HG03064 (cell line): ENCODE measurements around the gene EPC1.

Experiments used
- ATAC-seq: cut with Tn5 transposase; IDR thresholded peaks from one replicate; pipeline ENCODE4 v1.9.1; 2021; ENCODE audit warnings: low read depth; ENCODE audit not compliant: unreplicated experiment

EPC1 gene

DNA sequence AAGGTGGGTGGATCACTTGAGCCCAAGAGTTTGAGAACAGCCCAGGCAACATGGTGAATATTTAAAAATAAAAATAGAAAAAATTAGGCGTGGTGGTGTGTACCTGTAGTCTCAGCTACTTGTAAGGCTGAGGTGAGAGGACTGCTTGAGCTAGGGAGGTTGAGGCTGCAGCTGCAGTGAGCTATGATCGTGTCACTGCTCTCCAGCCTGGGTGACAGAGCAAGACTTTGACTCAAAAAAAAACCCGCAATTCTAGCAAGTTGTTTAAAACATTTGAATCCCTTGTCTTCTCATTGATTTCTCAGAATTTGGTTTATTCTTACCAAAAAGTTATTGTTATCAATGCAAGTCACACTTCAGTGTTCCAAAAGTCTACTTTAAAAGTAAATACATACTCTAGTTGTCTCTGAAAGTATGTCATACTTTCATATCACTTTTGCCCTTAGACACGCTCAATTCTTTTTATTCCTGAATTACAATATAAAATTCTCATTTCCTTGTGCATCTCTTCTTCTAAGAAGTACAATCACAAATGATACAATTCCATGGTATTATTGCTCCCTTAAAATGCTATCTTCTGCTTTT is 6.3 kb downstream of the EPC1 start:
- ATAC-seq: no peak

DNA sequence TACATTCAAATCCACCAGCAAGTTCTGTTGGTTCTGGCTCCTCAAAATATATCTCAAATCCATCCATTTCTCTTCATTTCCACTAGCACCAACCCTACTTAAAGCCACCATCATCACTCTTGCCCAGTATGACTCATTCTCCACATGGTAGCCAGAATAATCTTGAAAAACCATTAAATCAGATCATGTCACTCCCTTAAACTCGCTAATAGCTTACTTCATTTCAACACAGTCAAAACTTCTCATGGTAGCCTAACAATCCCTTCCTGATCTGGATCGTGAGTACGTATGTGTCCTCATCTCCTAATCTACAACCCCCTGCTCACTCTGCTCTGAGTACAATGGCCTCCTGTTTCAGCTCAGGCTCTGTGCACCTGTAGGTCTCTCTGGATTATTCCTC is 8.7 kb downstream of the EPC1 start:
- ATAC-seq: no peak

DNA sequence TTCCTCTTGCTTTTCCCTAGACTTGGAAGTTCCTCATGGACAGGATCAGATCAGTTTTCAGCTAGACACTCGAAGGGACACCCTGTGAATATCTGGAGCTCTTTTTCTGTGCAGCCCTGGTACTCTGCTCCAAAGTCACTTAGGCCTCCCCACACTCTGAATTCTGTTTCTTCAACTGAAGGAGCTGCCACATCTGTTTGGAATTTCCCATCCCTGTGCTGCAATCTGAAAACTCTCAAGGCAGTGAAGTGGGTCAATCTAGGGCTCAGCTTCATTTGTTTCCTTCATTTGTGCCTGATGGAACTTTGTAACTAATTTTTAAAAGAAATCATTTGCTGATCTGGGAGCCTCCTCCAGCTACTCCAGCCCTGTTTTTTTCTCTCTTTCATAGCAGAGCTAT is 9.6 kb downstream of the EPC1 start:
- no peak for ATAC-seq

DNA sequence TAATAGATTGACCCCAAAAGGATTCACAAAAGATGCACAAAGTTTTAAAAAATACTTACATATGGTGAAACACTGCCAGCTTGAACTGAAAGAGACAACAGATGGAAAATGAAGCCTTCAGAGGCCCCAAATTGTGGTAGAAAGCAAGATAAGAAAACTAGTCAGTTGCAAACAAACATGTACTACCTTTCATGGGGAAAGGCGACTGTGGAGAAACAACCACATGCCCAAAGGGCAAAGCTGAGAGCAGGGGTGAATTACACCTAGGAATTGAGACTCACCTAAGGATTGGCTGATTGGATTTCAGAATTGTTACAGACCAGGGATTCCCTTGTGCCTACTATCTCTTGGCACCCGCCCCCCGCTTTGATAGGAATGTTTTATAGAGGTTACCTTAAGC is 13.1 kb downstream of the EPC1 start:
- no peak for ATAC-seq

DNA sequence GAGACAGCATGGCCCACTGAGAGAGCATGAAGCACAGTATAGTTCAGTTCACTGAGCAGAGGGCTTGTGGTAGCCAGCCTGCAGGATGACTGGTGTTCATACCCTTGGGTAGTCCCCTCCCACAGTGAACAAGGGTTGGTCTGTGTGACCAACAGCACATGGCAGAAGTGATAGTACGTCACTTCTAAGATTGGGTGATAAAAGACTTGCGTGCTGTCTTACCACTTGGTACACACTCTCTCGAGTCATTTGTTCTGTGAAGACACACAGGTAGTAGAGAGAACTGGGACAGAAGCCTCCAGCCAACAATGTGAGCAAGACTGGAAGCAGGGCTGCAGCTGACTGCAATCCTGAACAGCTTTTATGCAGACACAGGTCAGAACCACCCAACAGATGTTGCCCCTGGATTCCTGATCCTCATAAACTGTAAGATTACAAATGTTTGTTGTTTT is 14.6 kb downstream of the EPC1 start:
- peak; percentile 89 for ATAC-seq

DNA sequence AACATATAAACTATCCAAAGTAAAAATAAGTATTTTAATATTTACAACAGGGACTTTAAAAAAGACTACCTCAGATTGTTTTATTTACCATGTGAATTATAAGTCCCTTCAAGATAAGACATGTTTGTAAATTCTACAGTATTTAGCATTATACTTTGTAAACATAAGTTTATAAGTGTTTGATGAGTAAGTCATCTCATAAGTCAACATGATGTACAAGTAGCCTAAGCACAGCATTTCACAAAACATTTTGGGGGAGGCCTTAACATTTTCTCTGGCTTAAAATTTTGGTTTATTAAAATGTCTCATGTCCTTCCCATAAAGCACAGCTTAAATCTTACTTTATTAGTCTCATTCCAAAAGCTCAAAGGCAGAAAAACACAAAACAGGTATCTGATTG is 15.4 kb downstream of the EPC1 start:
- no peak for ATAC-seq

DNA sequence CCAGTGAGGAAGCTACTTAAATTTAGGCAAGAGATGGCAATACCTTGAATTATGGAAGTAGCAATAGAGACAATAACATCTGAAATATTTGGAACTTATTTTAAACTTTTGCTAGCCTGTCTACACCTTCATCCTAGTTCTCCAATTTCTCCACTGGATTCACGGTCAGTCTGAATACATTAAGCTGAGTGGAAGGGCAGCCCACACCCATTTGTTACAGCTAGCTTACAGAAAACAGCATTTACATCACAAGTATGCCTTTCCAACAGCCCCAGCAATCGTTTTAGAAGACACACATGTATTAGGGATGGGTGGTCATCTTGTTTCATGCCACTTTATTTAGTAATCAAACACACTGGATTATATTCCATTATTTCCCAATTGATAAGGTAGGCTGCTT is 16.7 kb downstream of the EPC1 start:
- ATAC-seq: no peak

DNA sequence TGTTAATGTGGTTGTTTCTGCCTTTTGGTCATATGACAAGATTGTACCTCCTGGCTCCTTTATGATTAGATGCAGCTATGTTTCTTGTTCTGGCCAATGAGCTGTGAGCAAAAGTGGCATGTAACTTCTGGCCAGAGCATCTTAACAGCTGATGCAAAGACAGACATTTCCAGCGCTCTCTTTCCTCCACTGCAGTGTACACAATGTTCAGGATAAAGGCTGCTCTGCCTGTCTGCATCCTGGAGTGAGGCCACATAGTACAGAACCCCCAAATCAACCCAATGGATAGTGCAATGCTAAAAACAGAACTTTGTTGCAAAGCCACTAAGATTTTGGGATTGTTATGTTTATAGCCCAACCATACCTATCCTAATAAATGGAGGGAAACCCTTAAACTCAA is 17.9 kb downstream of the EPC1 start:
- ATAC-seq: no peak

DNA sequence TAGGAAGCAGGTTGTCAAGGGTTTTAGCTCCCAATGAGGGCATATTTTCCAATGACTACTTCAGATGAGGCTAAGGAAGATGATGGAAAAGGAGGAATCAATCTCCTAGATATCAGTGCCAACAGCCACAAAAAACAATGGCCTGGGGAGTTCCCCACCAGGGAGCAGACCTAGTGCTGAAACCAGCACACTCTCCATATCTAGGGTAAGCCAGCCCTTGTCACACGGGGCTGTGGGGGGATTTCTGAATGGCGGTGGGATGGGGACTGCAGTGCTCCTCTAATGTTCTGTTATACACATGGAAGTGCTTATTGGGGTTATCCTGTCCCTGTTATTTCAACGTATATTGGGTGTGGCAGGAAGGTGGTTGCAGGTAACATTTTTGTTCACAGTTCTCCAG is 18.5 kb downstream of the EPC1 start:
- no peak for ATAC-seq

DNA sequence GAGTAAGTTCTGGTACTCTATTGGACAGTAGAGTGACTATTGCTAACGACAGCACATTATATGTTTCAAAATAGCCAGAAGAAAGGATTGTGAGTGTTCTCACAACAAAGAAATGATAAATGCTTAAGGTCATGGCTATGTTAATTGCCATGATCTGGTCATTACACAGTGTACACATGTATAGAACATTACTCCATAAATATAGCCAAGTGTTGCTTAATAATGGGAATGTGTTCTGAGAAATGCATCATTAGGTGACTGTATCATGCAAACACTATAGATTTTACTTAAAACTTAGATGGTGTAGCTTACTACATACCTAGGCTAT is 19.6 kb downstream of the EPC1 start:
- ATAC-seq: no peak

DNA sequence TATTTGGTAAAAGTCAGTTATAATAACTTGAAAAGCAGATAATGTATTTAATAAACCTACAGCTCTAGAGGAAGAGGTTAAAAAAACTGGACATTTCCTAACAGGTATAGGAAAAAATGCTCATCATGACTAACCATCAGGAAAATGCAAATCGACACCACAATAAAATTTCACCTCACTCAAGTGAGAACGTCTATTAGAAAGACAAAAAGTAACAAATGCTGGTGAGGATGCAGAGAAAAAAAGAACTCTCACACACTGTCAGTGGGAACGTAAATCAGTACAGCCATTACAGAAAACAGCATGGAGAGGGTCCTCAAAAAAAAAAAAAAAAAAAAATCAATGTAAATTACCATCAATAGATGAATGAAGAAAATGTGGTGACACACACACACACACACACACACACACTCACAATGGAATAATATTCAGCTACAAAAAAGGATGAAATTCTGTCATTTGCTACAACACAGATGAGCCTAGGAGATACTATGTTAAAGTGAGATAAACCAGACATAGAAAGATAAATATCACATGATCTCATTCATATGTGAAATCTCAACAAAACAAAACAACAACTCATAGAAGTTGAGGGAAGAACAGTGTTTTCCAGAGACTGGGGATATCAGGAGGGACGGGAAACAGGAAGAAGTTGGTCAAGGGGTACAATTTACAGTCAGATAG is 20.1 kb downstream of the EPC1 start:
- ATAC-seq: peak; percentile 11

DNA sequence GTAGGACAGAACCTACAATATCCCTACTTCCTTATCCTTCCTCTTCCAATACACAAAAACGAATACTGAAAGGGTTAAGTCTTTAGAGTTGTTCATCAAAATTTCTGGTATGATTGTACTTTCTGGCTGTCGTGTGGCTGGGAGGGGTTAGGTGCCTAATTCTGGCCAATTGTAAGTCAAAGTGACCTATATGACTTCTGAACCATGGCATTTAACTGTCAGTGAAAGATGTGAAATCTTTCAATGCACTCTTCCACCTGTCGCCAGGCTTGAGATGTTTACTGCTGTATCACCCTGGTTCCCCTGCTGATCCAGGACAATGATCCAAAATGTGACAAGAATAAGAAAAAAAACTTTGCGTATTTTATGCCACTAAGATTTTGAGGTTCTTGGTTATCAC is 20.8 kb downstream of the EPC1 start:
- peak; percentile 49 for ATAC-seq

DNA sequence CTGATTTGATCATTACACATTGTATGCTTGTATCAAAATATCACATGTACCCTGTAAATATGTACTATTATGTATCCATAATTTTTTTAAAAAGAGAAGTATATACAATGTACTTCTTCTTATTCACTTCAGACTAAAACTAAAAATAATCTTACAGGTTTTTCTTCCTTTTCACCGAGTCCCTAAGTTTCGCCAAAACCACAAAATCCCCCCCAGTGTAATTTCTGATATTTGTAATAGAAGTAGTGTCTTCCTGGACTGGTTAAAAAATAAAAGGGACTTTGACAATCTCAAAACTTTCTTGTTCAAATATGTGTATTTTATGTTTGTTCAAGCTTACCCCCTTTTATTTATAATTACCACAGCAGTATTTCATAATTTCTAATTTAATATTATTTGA is 23.9 kb downstream of the EPC1 start:
- ATAC-seq: no peak

DNA sequence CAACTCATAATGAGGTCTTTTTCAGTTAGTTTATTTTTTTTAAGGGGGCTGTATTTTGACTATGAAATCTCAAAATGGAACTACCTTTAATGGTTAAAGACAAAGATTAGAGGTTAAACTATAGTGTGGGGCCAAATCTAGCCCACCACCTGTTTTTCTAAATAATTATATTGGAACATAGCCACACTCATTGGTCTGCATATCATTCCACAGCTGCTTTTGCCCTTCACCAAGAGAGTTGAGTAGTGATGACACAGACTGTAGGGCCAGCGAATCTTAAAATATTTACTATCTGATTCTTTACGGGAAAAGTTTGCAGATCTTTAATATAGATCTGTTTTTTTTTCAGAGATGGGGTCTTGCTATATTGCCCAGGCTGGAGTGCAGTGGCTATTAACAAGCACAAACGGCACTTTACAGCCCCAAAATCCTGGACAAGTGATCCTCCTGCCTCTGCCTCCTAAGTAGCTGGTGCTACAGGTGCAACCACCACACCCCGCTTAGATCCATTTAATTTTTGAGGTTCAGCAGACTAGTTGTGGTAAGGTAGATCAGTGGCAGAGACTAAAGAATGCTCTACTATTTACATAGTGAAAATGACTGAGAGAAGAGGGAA is 25.8 kb downstream of the EPC1 start:
- no peak for ATAC-seq

DNA sequence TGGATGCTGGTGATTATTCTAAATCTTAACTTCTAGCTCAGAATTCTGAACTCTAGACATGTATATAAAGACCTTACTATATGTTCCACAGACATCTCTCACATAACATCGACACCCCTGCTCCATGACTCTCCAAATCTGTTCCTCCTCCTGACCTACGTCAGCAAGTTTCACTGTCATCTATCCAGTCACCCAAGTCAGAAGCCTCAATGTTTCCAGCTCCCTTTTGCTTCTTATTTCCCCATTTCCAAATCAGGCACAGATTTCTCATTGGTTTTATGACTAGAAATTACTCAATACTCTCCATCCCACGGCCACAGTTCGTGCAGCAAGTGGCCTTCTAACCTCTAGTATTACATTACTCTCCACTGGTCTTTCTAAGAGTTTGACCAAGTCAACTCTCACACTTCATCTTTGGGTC is 28.5 kb downstream of the EPC1 start:
- peak; percentile 23 for ATAC-seq

DNA sequence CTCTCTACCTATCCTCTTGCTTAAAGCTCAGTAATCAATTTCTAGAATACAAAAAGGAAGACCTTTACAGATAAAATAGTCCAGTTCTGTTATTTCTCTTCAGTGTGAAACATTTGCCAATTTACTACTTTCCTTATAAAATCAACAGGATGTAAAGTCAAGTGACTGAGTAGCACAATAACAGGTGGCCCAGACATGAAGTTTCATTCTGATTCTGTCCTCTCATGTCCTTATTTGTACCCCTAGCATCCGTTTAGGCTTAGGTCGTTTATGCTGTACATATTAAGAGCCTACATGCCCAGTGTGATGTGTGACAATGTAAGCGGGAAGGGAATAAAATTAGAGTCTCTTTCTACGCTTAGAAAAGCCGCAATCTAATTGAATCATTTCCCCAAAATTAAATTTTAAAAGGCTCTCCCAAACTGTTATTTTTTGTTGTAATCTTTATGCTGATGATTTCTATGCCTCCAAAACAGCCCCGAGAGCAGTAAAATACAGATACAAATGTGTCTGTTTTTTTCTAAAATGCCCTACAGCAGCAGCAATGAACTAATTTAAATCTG is 29.1 kb downstream of the EPC1 start:
- ATAC-seq: peak; percentile 94

DNA sequence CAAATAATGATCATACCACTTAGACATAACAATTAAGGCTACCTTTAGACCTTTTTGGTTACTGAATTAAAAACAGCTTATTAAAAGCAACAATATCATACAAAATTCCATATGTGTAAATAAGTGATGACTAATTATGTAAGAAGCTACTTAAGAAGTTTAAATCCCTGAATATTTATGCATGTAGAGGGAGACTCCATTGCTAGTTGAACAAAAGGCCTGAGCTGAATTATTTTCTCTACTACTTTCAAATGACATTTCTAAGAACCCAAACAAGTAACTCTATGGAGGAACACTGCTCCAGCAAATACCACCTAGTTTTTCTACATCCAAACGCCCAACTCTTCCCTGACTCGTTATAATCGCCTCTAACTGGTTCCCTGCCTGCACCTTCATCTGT is 31.5 kb downstream of the EPC1 start:
- ATAC-seq: no peak

DNA sequence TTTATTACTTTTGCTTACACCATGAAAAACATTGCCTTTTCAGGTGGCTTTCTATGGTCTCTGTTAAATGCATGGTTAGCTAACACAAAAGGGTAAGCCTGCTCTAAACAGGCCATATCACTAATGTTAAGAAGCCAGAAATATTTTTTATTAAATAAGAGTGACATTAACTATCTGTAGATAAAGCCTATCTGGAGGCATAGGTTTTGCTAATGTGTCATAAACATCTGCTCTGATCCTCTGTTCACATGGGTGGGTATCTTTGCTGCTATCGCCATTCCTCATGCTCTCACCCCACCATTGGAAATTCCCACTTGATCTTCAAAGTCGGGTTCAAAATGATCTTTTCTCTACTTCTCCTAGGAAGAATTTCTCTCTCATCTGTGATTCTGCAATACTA is 32.4 kb downstream of the EPC1 start:
- ATAC-seq: no peak

DNA sequence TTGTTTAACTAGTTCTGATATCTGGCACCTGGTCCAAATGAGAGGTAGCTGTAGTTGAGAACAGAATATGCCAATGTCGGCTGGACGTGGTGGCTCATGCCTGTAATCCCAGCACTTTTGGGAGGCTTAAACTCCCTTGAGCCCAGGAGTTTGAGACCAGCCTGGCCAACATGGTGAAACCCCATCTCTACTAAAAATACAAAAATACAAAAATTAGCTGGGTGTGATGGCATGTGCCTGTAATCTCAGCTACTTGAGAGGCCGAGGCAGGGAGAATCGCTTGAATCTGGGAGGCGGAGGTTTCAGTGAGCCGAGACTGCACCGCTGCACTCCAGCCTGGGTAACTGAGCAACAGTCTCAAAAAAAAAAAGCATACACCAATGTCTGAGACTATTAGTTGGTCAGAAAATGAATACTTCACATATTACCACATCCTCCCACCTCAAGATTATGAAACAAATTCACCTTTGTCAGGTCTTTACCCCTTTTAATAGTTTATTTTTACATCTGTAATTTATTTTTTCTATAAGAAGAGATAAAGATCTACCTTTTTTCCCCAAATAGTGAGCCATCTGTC is 38.8 kb downstream of the EPC1 start:
- no peak for ATAC-seq

DNA sequence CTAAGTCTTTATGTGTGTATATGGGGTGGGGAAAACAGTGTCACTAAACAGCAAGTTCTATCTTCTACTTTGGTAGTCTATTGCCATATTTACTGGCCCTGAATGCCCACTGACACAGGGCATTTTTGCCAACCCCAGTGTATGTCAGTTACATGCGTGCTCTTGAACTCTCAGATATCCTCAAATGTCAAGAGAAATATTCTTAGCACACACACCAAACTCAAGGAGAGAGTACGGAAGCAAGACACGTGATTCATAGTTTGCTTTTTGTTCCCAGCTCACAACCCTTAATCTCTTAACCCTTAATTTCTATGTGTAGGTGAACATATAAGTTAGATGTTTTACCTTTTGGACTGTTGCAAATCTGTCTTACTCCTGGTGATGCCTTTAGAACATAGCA is 39.3 kb downstream of the EPC1 start:
- ATAC-seq: no peak

DNA sequence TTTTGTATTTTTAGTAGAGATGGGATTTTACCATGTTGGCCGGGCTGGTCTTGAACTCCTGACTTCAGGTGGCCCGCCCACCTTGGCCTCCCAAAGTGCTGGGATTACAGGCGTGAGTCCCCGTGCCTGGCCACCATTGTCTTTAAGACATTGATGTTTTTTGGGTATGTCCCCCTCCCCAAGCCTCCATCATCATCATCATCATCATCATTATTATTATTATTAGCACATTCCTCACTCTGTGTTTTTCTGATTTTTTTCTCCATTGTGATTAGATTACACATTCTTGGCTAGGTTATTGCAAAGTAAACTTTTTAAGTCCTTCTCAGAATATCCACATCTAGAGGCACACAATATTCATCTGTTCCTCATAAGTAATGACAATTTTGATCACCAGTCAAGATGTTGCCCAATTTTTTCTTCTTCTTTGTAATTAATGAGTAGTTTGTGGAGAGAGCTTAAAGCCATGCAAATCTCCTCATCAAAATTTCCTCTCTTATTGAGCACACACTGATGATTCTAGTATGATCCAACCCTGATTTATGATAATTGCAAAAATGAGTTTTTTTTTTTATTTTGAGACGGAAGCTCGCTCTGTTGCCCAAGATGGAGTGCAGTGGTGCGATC is 47.5 kb downstream of the EPC1 start:
- ATAC-seq: no peak
